HT1080 (cell line): ENCODE measurements around the gene NEK9. TPM values are rescaled to one million over a fixed set of nuclear protein-coding genes. Genes with fewer than 3 reads are reported as not detected.
"Not testable (repeated sequence)": the region's sequence is repeated elsewhere in the genome, so short reads cannot be mapped to it uniquely, and the experiment has no call there.

Source experiments
- DNase-seq: peaks from one replicate; pipeline ENCODE4 v3.0.0-alpha.2; 2015; ENCODE audit warnings: low read depth
- polyA plus RNA-seq, 2 experiments: library from polyadenylated mRNA; depleted of rRNA; stranded (reverse); fragments of >200 nt; gene quantifications; 2 replicates each; pipeline ENCODE4 v1.2.3, GENCODE V29; 2015
- total RNA-seq: library from RNA; depleted of rRNA; stranded (reverse); fragments of >200 nt; shearing (Covaris generic); gene quantifications from 2 replicates; pipeline ENCODE4 v1.2.3, GENCODE V29; 2014; rRNA removed

The NEK9 gene
- total RNA-seq: 19.5 and 22.0 TPM in 2 replicates
- 16.4 and 19.2 TPM in 2 replicates for polyA plus RNA-seq (2015; cell fraction: cytosol; rRNA removed)
- polyA plus RNA-seq (2015; cell fraction: nucleus; rRNA removed): 63.8 and 68.9 TPM in 2 replicates

DNA sequence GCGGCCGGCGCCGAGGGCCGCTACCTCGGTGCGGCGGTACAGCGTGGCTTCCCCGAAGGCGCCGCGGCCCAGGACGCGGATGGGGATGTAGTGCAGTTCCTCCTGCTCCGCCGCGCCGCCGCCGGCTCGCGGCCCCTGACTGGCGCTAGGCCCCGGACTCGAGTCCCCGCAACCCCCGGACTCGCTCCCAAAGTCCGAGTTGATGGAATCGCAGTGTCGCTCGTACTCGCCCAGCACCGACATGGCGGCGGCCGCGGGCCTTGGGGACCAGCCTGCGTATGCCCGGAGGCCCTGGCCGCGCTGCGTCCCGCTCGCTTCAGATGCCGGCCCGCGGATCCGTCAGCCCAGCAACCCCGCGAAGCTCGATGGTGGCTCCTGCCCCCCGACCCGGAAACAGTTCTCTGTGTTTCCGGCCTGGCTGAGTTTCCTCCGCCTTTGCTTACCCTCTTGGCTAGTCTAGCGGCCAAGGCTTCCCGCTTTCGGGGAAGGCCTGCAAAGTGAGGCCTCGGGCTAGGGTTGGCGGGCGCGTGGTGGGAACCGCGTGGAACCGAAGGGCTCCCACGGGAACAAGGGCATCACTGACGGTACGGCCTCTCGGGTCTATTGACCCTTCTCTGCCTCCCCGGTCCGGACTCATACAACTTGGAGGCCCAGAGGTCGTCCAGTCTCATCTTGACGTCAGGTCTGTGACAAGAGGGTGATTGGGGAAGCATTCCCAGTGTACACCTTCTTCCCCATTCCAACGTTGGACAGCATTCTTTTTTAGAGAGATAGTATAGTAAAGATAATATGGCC, at the start of gene NEK9:
TSS of gene NEK9 (minus strand) at position 370 of the 795 bp plus-strand sequence. CDS start at position 243, 127 bp downstream.
- DNase-seq: peak; percentile 78

DNA sequence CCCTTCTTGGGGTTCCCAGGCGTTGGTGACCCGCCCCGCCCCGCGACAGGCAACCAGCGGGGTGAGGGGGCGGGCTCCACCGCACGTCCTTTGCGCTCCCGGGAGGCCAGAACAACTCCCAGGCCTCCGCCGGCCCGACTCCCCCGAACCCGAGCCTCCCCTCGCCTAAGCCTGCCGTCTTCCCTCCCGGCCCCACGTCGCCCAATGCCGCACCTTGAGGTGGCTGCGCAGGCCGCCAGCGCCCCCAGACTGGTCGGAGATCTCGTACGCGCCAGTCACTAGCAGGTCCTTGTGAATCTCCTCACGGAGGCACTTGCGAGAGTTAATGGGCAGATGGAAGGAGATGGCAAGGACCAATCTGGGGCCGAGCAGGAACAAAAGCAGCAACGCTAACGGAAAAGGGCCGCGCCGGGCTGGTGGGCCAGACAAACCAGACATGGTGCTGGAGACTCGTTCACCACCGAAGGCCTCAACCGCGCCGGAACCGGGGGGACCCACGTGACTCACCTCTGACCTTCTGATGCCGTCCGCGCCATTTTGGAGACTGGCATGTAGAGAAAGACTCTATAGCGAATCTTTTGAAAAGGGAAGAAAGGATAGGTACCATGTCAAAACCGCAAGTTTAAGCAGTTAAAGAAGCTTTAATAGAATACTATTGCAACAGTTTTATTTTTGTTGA, 49.4 kb upstream of the NEK9 start, which contains the start of gene TMED10:
TSS of gene TMED10 (minus strand) at position 471 of the 679 bp plus-strand sequence. CDS start at position 438, 33 bp downstream.
- peak; percentile 60 for DNase-seq

DNA sequence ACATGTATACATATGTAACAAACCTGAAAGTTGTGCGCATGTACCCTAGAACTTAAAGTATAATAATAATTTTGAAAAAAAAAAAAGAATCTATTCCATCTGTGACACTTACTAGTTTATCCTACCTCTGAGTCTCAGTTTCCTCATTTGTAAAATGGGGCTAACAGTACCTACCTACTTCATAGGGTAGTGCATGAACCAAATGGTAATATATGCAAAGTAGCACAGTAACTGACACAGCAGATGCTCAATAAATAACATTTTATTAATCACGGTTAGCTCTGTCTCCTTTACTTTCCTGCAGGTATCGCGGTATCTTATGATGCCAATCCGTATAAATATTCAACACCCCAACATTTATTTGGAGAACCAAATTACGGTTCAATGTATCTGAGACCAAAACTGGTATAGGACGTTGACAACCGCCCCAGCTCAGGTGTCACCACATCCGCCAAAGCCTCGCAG, 48.9 kb upstream of the NEK9 start:
- DNase-seq: no peak

DNA sequence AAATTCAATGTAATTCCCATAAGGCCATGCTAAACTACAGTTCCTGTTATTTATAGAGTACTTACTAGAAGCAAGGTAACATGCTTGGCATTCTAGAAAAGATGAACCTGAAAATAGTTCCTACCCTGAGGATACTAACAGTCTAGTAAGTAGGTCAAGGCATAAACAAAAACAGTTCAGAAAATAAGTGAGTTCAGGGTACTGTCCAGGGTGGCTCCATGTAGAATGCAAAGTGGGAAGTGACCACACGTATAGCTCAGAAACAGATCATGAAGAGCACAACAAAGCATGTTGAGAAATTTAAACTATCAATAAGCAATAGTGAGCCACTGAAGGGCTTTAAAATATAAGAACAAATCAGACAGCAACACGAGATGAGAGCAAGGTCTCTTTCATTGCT, 47.2 kb upstream of the NEK9 start:
- DNase-seq: no peak

DNA sequence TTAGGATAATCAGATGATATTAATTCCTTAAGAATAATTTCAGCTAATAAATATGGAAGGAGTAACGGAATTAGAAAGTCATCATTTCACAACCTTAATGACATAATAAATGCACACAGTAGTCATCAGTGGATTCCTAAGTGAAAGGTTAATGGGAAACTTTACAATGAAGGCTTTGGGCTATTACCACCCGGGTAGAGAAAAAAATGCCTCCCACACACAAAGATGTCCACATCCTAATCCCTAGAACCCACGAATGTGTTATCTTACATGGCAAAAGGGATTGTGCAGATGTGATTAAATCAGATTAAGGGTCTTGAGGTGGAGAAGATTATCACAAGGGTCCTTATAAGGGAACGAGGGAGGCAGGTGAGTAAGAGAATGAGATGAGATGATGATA, 43.9 kb upstream of the NEK9 start:
- DNase-seq: no peak

DNA sequence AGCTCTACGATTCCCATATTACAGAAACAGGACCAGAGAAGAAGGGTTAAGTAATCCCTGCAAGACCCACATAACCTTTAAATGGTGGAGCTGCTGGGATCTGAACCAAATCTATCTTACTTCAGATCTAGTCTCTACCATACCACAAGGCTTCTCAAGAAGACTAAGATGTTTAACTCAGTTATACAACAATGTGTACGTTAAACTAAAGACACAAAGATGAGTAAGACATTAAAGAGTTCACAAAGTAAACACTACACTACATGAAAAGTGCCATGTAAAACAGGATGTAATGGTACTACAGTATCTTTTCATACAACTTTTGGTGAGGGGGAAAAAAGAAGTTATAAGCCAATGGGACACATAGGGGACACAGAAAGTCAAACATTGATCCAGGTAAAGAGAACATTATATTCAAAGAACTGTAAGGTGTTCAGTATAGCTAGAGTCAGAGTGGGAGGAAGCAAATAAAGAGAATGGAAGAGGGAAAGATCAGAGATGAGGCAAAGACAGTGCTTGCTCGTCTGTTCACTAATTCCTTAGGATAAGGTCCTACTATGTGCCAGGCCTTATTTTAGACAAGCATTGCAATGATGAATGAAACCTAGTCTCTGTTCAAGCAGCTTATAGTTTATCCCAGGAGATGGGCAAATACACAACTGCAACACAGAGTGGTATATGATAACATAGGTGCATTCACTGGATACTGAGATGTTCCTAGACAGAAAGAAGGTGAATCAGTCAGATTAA, 41.9 kb upstream of the NEK9 start:
- DNase-seq: no peak

DNA sequence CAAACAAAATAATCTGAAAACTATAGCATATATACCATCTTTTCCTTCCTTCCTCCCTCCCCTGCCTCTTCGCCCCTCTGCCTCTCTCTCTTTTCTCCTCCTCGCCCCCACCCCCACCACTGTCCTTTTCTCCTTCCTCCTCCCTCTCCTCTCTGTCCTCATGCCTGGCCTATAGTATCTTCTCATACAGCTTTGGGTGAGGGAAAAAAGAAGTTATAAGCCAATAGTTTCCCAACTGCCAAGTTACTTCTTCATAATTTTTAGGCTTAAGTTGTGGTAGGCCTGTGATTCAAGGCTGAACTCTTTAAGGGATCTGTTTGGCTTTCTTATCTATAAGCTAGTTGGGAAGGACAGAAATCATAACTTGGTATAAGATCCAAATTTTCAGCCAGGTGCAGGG, 40.5 kb upstream of the NEK9 start:
- DNase-seq: no peak

DNA sequence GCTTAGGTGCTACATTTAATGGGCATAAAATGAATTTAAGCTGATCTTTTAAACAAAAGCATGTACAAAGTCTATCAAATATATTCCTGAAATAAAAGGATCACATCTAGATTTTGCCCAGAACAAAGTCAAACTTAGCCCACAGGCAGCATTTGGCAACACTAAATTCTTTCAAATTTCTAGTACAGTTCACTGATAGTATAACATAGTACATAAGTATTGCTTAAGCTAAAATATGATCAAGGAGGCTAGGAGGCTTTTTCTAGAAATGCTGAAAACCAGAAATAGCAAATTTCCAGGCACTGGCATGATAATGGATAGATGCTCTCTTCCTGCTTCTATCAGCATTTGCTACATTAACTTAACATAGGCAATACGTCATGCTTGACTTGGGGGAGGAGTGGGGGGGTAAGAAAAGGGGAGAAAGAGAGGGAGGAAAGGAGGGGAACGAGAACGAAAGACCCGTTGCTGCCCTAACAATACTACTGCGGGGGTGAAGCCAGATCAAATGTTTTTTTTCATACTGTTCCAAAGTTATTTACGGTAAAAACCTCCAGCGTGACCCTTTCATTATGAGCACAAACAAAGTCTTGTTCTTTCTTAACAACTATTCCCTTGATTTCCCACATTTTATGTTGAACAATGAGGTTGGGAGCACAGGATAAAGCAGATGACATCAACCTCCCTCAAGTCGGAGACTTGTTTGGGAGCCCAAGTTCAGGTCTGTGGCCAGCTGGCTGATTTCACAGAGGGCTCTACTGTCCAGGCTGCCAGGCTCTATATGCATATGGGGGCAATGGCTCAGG, 38.9 kb upstream of the NEK9 start:
- DNase-seq: no peak

DNA sequence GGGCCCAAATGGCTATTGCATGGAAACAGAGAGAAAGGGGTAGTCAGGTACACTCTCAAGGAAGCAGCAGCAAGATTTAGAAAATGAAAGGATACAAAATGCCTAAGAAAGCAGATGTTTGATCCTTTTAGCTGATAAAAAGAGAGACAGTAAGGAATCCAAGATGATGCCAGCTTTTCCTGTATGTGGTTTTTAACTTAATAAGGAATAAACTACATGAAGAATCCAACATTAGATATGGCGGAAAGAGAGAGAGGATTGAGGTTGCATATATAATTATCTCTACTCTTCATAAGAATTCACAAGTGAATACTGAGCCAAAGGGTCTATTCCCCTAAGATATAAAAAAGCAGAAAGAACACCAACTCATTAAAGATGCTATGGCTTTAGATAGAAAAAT, 38.0 kb upstream of the NEK9 start:
- DNase-seq: no peak

DNA sequence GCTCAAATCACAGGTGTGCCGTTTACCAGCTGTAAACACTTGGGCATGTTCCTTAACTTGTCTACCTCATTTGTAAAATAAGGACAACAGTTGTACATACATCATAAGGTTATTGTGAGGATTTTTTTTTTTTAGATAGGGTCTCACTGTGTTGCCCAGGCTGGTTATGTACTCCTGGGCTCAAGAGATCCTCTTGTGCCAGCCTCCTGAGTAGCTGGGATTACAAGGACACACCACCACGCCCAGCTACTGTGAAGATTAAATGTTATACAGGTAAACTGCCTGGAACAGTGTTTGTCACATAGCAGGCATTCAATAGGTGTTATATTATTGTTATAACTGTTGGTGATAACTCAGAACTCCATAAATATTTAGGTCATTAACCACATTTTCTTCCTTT, 36.8 kb upstream of the NEK9 start:
- DNase-seq: no peak

DNA sequence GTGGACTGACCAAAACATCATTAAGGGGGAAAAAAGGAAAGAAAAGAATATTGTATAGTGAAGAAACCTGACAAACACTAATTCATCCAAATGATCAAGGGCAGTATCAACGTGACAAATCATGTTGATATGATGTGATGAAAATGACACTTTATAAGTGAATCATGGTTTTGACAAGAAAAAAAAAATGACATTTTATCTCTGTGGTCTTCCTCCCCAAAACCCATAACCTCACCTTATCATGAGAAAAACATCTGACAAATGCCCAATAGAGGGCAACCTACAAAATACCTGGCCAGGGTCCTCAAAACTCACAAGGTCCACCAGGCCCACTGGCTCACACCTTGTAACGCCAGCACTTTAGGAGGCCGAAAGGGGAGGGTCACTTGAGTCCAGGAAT, 35.8 kb upstream of the NEK9 start:
- no peak for DNase-seq

DNA sequence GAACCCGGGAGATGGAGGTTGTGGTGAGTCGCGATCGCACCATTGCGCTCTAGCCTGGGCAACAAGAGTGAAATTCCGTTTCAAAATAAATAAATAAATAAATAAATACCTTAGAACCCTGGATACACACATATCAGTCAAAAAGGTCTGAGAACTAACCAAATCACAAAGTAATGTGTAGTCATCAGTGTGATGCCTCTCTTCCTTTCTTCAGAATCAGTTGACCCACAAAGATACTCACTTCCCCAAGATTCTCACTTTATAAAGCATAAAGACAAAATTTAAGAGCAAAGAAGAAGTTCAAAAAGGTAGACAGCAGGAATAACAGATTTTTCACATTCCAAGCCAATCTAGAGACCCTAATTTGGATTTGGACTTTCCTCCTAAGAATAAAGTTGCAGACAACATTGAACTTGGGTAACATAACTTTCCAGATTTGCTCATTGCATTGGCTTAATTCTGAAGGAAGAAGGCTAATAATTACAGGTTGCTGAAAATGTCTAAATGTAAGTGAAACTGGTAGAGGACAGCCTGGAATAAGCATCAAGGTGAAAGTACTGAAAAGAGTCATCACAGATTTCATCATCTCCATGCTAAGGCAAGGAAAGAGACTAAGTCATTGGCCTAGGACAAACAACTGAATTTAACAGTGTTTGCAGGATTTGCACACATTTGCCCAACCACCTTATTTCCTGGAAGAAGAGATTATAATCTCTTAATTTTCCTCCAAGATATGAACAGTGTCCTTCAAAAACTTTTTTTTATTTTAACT, 32.2 kb upstream of the NEK9 start:
- no peak for DNase-seq

DNA sequence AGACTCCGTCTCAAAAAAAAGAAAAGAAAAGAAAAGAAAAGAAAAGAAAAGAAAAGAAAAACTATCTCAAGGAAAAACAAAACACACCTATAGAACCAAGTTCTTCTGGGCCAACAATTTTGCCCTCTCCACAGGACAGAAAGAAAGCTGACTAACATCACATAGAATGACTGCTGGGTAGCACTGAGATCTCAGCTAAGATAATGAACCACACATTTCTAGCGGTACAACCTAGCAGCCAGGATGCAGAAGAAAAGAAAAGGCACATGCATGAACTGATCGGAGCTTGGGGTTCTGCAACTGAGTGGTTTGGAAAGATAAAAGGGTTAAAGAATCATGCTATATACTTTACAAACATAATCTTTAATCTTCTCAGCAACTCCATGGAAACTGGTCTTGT, 30.1 kb upstream of the NEK9 start:
- no peak for DNase-seq

DNA sequence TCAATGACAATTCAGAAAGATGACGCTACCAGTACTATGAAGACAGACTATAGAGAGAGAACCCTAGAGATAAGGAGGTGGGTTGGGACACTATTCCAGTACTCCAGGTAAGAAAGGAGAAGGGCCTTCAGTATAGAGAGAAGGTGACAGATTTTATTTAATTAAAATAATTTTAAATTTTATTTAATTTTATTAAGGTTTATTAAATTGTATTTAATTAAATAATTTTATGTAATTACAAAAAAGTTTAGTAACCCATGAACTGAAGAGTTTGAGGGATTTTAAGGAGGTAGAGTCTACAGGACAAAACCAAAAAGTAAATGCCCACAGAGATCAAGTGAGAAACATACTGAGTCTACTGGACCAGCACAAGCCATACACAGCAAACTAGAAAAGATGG, 29.3 kb upstream of the NEK9 start:
- DNase-seq: no peak

DNA sequence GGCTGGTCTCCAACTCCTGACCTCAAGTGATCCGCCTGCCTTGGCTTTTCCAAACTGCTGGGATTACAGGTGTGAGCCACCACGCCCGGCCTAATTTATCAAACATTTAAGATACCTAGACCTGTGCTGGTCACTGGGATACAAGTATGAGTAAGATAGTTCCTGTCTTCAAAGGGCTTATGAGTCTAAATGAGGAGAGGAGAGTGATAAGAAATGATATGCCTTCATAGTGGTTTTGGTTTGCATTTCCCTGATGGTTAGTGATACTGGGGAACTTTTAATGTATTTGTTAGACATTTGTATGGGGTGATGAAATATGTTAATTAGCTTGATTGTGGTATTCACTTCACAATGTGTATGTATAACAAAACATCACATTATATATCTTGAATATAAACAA, 28.3 kb upstream of the NEK9 start:
- no peak for DNase-seq

DNA sequence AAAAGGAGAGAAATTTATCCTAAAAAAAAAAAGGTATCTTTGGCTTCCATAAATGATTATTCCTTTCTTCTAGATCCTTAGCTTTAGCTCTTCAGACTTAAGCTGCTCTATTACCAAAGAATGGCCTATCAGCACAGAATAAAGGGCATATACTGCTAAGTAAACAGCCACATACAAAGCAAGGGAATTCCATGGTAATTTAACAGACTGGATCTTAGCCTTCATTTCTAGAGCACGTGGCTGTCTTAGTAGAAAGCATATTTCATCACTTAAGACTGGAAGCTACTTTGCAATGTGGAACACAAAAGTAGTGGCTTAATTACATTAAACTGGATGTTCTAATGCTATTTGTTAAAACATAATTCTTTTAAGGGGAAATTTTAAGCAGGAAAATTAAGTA, 26.4 kb upstream of the NEK9 start:
- DNase-seq: no peak

DNA sequence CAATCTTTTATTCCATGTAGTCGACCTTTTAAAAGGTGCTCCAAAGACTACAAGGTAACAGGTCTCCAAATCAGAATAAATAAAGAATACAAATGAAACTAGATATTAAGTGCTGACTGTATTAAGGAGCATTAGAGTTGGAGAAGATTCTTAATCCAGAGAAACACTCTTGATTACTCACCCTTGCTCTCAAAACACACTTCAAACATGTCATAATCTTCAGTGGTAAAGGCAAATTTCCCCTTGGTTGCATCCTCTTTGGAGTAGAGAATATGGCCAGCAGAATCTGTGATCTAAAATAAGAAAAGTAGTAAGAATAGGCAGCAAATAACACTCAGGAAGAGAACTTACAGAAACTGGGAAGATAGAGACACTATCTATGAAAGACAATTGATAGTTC, 25.0 kb upstream of the NEK9 start:
- no peak for DNase-seq

DNA sequence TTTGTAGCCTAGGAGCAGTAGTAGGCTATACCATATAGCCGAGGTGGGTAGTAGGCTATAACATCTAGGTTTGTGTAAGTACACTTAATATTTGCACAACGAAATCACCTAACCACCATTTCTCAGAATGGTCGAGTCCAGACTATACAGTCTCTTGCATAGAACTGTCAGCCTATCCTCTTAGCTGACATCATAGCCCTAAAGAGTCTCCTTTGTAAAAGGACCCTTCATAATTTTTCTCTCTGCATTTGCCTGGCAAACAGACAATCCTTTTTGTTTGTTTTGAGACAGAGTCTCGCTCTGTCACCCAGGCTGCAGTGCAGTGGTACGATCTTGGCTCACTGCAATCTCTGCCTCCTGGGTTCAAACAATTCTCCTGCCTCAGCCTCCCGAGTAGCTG, 23.8 kb upstream of the NEK9 start:
- DNase-seq: not testable (repeated sequence)

DNA sequence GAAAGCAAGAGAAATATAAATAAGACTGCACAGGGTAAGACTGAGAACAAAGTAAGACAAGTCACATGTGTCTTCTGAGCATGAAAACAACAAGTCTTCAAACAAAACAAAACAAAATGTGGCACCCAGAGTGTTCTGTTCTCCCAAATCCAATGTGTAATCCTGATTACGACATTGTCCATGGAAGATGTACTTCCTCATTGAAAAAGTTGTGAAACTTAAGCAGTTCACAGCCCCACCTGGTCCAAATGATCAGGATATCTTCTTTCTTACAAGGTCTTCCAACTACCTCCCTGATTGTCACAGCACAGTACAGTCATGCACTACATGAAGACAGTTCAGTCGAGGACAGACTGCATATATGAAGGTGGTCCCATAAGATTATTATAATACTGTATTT, 23.3 kb upstream of the NEK9 start:
- no peak for DNase-seq

DNA sequence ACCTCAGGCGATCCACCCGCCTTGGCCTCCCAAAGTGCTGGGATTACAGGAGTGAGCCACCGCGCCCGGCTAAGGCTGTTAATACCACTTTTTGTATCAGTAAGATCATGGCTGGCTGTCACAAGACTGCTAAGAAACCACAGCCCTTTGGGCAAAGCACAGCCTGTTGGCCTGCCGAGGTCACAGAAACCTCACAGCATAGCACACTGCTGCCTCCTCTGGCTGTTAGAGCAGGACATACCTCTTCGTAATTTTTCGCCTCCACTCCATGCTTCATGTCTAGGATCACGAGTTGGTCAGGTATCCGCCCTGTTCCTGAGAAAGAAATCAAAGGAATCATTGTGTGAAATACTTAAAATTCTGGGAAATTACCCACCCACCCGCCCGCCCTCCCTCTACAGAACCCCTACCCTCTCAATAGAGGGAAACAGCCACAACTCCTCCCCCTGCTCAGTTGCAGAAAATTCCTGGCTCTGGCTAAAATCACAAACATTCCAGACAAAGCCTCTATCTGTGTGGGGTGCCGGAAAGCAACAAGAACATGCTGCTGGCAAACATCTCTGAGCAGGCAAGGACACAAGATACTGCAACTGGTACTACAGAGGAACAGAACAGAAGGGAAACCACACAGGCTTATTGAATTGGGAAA, 20.7 kb upstream of the NEK9 start:
- no peak for DNase-seq
